ENCODE results near the gene FAAP20.

GRCh38 chr1:2182376-2182775 lies 12.2 kb downstream of the FAAP20 start:
- TF ChIP-seq CTCF (IDR thresholded peaks at IDR 0.05; ENCODE audit: poor library complexity) (no peak), EZH2 (IDR thresholded peaks at IDR 0.05; ENCODE audit: borderline replicate concordance) (no peak), EZH2phosphoT487 (IDR thresholded peaks at IDR 0.05; ENCODE audit: low read depth, severe bottlenecking, unreplicated experiment) (no peak)

Data from hepatocyte (in vitro differentiated cells).